Thymus (tissue), 11 donors: Measurements from ENCODE around the gene TSEN2. TPM values are rescaled to one million over a fixed set of nuclear protein-coding genes. Genes with fewer than 3 reads are reported as not detected.

Experiments
- DNase-seq, 9 donors: peaks; one replicate each; pipeline ENCODE4 v3.0.0-alpha.2; 2013; ENCODE audit warnings: low spot score in 9 of 9, low read depth in 6 of 9, missing footprints in 1 of 9
- H3K27ac ChIP-seq, 2 donors: one replicate each; pipeline ENCODE4 v1.5.1; 2013; ENCODE audit warnings: control low read depth in 1 of 2, low read depth in 1 of 2, low read length in 1 of 2, mild to moderate bottlenecking in 1 of 2, moderate library complexity in 1 of 2
- H3K27me3 ChIP-seq, 2 donors: one replicate each; pipeline ENCODE4 v1.5.1; 2013; ENCODE audit warnings: low read length in 1 of 2; ENCODE audit not compliant: control insufficient read depth in 2 of 2, insufficient read depth in 1 of 2
- H3K36me3 ChIP-seq, 2 donors: one replicate each; pipeline ENCODE4 v1.5.1; 2013; ENCODE audit warnings: low read length in 1 of 2, mild to moderate bottlenecking in 1 of 2, moderate library complexity in 1 of 2; ENCODE audit not compliant: control insufficient read depth in 2 of 2, insufficient read depth in 2 of 2
- H3K4me1 ChIP-seq, 2 donors: one replicate each; pipeline ENCODE4 v1.5.1; 2013; ENCODE audit warnings: low read length in 2 of 2; ENCODE audit not compliant: control insufficient read depth in 2 of 2, insufficient read depth in 2 of 2
- H3K4me3 ChIP-seq, 2 donors: one replicate each; pipeline ENCODE4 v1.5.1; 2013; ENCODE audit warnings: low read length in 2 of 2, control low read depth in 1 of 2, mild to moderate bottlenecking in 1 of 2
- H3K9me3 ChIP-seq, 2 donors: one replicate each; pipeline ENCODE4 v1.5.1; 2013; ENCODE audit warnings: low read length in 1 of 2, mild to moderate bottlenecking in 1 of 2; ENCODE audit not compliant: control insufficient read depth in 2 of 2, insufficient read depth in 1 of 2
- whole genome bisulfite sequencing: extraction: QIAGEN DNeasy Blood & Tissue Kit; methylation state at CpG from one replicate; pipeline ENCODE4 v1.1.7; 2013; 5-methylcytosine and 5-hydroxymethylcytosine counted together
- polyA plus RNA-seq: library from polyadenylated mRNA; stranded (reverse); fragments of 200-250 nt; gene quantifications from one replicate; pipeline ENCODE4 v1.2.3, GENCODE V29; 2013
- total RNA-seq: library from RNA; stranded (reverse); fragments of 120-200 nt; gene quantifications from one replicate; pipeline ENCODE4 v1.2.4, GENCODE V29; 2013
- donor health status: healthy.

The TSEN2 gene
- total and polyA plus RNA-seq, 2 donors = 14.8 to 18.6 TPM

GRCh38 chr3:12458901-12459300, 25.4 kb upstream of the TSEN2 start:
- Histone ChIP-seq H3K4me1 (peaks cover 2 to 7% of the 10 kb centered on the region in 2 donors), H3K27ac (no peak overlapping the region), H3K4me3 (no peak overlapping the region), H3K27me3 (no peaks in the 10 kb centered on the region), H3K36me3 (no peaks in the 10 kb centered on the region), H3K9me3 (no peaks in the 10 kb centered on the region)
- WGBS = 95% methylated on average over 8 of the region's 8 CpGs
- no peak for DNase-seq

- H3K36me3 ChIP-seq = no peaks in the 10 kb centered on the region
- peaks cover 2 to 7% of the 10 kb centered on the region in 2 donors for H3K4me1 ChIP-seq
- WGBS = 96% methylated on average over 3 of the region's 3 CpGs
- H3K4me3 ChIP-seq = no peak overlapping the region
- no peak for DNase-seq
- H3K27ac ChIP-seq = no peak overlapping the region
- no peaks in the 10 kb centered on the region for H3K9me3 ChIP-seq
- no peaks in the 10 kb centered on the region for H3K27me3 ChIP-seq
Observed at GRCh38 chr3:12460127-12460526, 24.2 kb upstream of the TSEN2 start.

- H3K9me3 ChIP-seq = no peaks in the 10 kb centered on the region
- H3K4me3 ChIP-seq = no peak overlapping the region
- H3K4me1 ChIP-seq = peaks cover 2 to 7% of the 10 kb centered on the region in 2 donors
- 92% methylated on average over 7 of the region's 7 CpGs for WGBS
- no peaks in the 10 kb centered on the region for H3K27me3 ChIP-seq
- H3K27ac ChIP-seq = no peak overlapping the region
- DNase-seq = no peak
- H3K36me3 ChIP-seq = no peaks in the 10 kb centered on the region
Observed at GRCh38 chr3:12461097-12461649, 23.1 kb upstream of the TSEN2 start.

GRCh38 chr3:12462159-12462947, 21.9 kb upstream of the TSEN2 start:
- peak in 2 of 9 donors; percentile 26 to 58 for DNase-seq

GRCh38 chr3:12463686-12464085, 20.6 kb upstream of the TSEN2 start:
- no peak overlapping the region for H3K27ac ChIP-seq
- WGBS = 100% methylated on average over 1 of the region's 1 CpG

More at GRCh38 chr3:12462159-12462947, 21.9 kb upstream of the TSEN2 start:
- no peaks in the 10 kb centered on the region for H3K9me3 ChIP-seq
- H3K27ac ChIP-seq = peak overlapping the region in 1 of 2 donors; percentile 11
- H3K36me3 ChIP-seq = no peaks in the 10 kb centered on the region
- no peak overlapping the region for H3K4me3 ChIP-seq
- peaks cover 2 to 7% of the 10 kb centered on the region in 2 donors for H3K4me1 ChIP-seq
- no peaks in the 10 kb centered on the region for H3K27me3 ChIP-seq
- WGBS = 31% methylated on average over 9 of the region's 9 CpGs

GRCh38 chr3:12464181-12464580, 20.1 kb upstream of the TSEN2 start:
- no peaks in the 10 kb centered on the region for H3K36me3 ChIP-seq
- H3K9me3 ChIP-seq = no peaks in the 10 kb centered on the region
- no peak for DNase-seq
- H3K4me1 ChIP-seq = peaks cover 2 to 7% of the 10 kb centered on the region in 2 donors
- no peak overlapping the region for H3K27ac ChIP-seq
- no peaks in the 10 kb centered on the region for H3K27me3 ChIP-seq
- H3K4me3 ChIP-seq = no peak overlapping the region

More at GRCh38 chr3:12463686-12464085, 20.6 kb upstream of the TSEN2 start:
- no peaks in the 10 kb centered on the region for H3K27me3 ChIP-seq
- peaks cover 2 to 7% of the 10 kb centered on the region in 2 donors for H3K4me1 ChIP-seq
- no peak overlapping the region for H3K4me3 ChIP-seq
- no peak for DNase-seq
- H3K9me3 ChIP-seq = no peaks in the 10 kb centered on the region
- no peaks in the 10 kb centered on the region for H3K36me3 ChIP-seq

GRCh38 chr3:12465151-12465835, 19.0 kb upstream of the TSEN2 start:
- no peak overlapping the region for H3K4me3 ChIP-seq
- 95% methylated on average over 18 of the region's 18 CpGs for WGBS
- H3K27me3 ChIP-seq = no peaks in the 10 kb centered on the region
- no peaks in the 10 kb centered on the region for H3K36me3 ChIP-seq
- peaks cover 2 to 7% of the 10 kb centered on the region in 2 donors for H3K4me1 ChIP-seq
- H3K27ac ChIP-seq = no peak overlapping the region
- no peaks in the 10 kb centered on the region for H3K9me3 ChIP-seq
- no peak for DNase-seq

- Histone ChIP-seq H3K4me3 (no peak overlapping the region), H3K36me3 (no peaks in the 10 kb centered on the region), H3K27ac (no peak overlapping the region), H3K9me3 (no peaks in the 10 kb centered on the region), H3K27me3 (no peaks in the 10 kb centered on the region), H3K4me1 (peaks cover 2 to 10% of the 10 kb centered on the region in 2 donors)
- 89% methylated on average over 4 of the region's 4 CpGs for WGBS
- DNase-seq = no peak
Observed at GRCh38 chr3:12465836-12466225, 18.4 kb upstream of the TSEN2 start.

- Histone ChIP-seq H3K9me3 (no peaks in the 10 kb centered on the region), H3K4me1 (peaks cover 0 to 9% of the 10 kb centered on the region in 2 donors), H3K36me3 (no peaks in the 10 kb centered on the region), H3K4me3 (no peak overlapping the region), H3K27ac (no peak overlapping the region), H3K27me3 (no peaks in the 10 kb centered on the region)
- WGBS = 97% methylated on average over 2 of the region's 2 CpGs
- DNase-seq = no peak
Observed at GRCh38 chr3:12467746-12468145, 16.5 kb upstream of the TSEN2 start.
